ENCODE data around the gene NAA50. TPM values are rescaled to one million over a fixed set of nuclear protein-coding genes. Genes with fewer than 3 reads are reported as not detected.

NAA50 gene
- total RNA-seq, 4 donors from 2014 or later: 55.7 to 116 (median 82.7) TPM

- intact Hi-C loops (cut with DNase I; ENCODE audit: low total_unique reads): no loop called here
- no peak for DNase-seq
- in situ Hi-C loops (cut with MboI; ENCODE audit: low pct_ligation_motif_present in 1 of 4, low pct_unique_long_range_greater_than_20kb in 1 of 4, low sequenced_read_pairs in 3 of 4): no loop called here
- Histone ChIP-seq H3K27me3 (no peaks in the 10 kb centered on the region), H3K9me3 (no peaks in the 10 kb centered on the region), H3K36me3 (no peaks in the 10 kb centered on the region), H3K27ac (no peak overlapping the region), H3K4me1 (no peaks in the 10 kb centered on the region), H3K4me3 (no peak overlapping the region)
- 83 to 89% methylated on average over 3 of the region's 3 CpGs for WGBS, 2 donors (ENCODE audit: low coverage in 1 of 2)
- no peak for TF ChIP-seq POLR2AphosphoS5 (IDR thresholded peaks at IDR 0.05)
- no peak for TF ChIP-seq POLR2A (IDR thresholded peaks at IDR 0.05)
- TF ChIP-seq EP300 (IDR thresholded peaks at IDR 0.05; ENCODE audit: low read depth): no peak
- TF ChIP-seq CTCF (IDR thresholded peaks at IDR 0.05): no peak
Observed at GRCh38 chr3:113684271-113684819, 61.7 kb downstream of the NAA50 start.

- H3K36me3 ChIP-seq: peaks cover 0 to 25% (median 5%) of the 10 kb centered on the region in 4 donors
- WGBS, 2 donors (ENCODE audit: low coverage in 1 of 2): 97% methylated on average over 4 of the region's 4 CpGs; no CpG with 5 or more reads in 1 of the 2 donors
- no peaks in the 10 kb centered on the region for H3K4me1 ChIP-seq
- in situ Hi-C loops (cut with MboI; ENCODE audit: low pct_ligation_motif_present in 1 of 4, low pct_unique_long_range_greater_than_20kb in 1 of 4, low sequenced_read_pairs in 3 of 4): no loop called here
- TF ChIP-seq CTCF (IDR thresholded peaks at IDR 0.05): no peak
- no peak for TF ChIP-seq POLR2AphosphoS5 (IDR thresholded peaks at IDR 0.05)
- TF ChIP-seq EP300 (IDR thresholded peaks at IDR 0.05; ENCODE audit: low read depth): no peak
- no peak for TF ChIP-seq POLR2A (IDR thresholded peaks at IDR 0.05)
- H3K27me3 ChIP-seq: no peaks in the 10 kb centered on the region
- no peaks in the 10 kb centered on the region for H3K9me3 ChIP-seq
- no peak overlapping the region for H3K27ac ChIP-seq
- no peak overlapping the region for H3K4me3 ChIP-seq
- no peak for DNase-seq
- intact Hi-C loops (cut with DNase I; ENCODE audit: low total_unique reads): no loop called here
Observed at GRCh38 chr3:113678773-113679172, 67.3 kb downstream of the NAA50 start.

- Histone ChIP-seq H3K27ac (no peak overlapping the region), H3K36me3 (peaks cover 0 to 32% (median 5%) of the 10 kb centered on the region in 4 donors), H3K4me1 (no peaks in the 10 kb centered on the region), H3K4me3 (no peak overlapping the region), H3K9me3 (no peaks in the 10 kb centered on the region), H3K27me3 (no peaks in the 10 kb centered on the region)
- WGBS, 2 donors (ENCODE audit: low coverage in 1 of 2): 94 to 100% methylated on average over 1 of the region's 1 CpG
- no peak for TF ChIP-seq POLR2AphosphoS5 (IDR thresholded peaks at IDR 0.05)
- no peak for TF ChIP-seq EP300 (IDR thresholded peaks at IDR 0.05; ENCODE audit: low read depth)
- in situ Hi-C loops (cut with MboI; ENCODE audit: low pct_ligation_motif_present in 1 of 4, low pct_unique_long_range_greater_than_20kb in 1 of 4, low sequenced_read_pairs in 3 of 4) (no loop called here), intact Hi-C loops (cut with DNase I; ENCODE audit: low total_unique reads) (no loop called here)
- DNase-seq: no peak
Observed at GRCh38 chr3:113677737-113678136, 68.3 kb downstream of the NAA50 start.

- peaks cover 0 to 32% (median 5%) of the 10 kb centered on the region in 4 donors for H3K36me3 ChIP-seq
Observed at GRCh38 chr3:113676261-113676660, 69.8 kb downstream of the NAA50 start.

More at GRCh38 chr3:113676261-113676660, 69.8 kb downstream of the NAA50 start:
- Histone ChIP-seq H3K4me3 (no peak overlapping the region), H3K27ac (no peak overlapping the region), H3K27me3 (no peaks in the 10 kb centered on the region), H3K4me1 (no peaks in the 10 kb centered on the region), H3K9me3 (no peaks in the 10 kb centered on the region)
- intact Hi-C loops (cut with DNase I; ENCODE audit: low total_unique reads): no loop called here
- DNase-seq: no peak
- in situ Hi-C loops (cut with MboI; ENCODE audit: low pct_ligation_motif_present in 1 of 4, low pct_unique_long_range_greater_than_20kb in 1 of 4, low sequenced_read_pairs in 3 of 4): no loop called here
- TF ChIP-seq CTCF (IDR thresholded peaks at IDR 0.05) (no peak), EP300 (IDR thresholded peaks at IDR 0.05; ENCODE audit: low read depth) (no peak), POLR2AphosphoS5 (IDR thresholded peaks at IDR 0.05) (no peak), POLR2A (IDR thresholded peaks at IDR 0.05) (no peak)
- 73 to 89% methylated on average over 2 to 3 of the region's 3 CpGs for WGBS, 2 donors (ENCODE audit: low coverage in 1 of 2)
